ENCODE data around the gene DISP3. TPM values are rescaled to one million over a fixed set of nuclear protein-coding genes. Genes with fewer than 3 reads are reported as not detected.

Gene DISP3
- total RNA-seq, 1 donor from 2014 or later = 179 TPM

DNA sequence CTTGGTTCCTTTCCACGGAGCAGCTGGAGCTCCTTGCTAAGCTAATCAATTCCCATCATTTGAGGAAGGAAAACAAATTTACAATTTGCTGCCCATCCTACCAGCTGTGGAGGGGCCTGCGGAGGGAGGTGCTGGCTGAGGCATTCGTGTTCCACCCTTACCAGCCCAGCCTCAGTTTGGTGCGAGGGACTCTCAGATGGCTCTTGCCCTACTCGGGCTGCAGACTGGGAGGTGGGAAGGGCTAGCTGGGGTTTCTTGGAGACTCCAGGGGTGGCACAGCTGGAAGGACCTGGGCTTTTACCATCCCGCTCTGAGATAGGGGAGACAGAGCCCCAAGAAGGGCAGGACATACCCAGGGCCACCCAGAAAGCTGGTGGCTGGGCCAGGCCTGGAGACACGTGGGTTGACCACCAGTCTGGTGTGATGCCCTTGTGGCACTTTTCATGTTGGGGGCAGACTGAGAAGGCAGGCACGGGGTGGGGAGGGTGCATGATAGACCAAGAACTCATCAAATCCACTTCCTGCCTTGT is 17.7 kb downstream of the DISP3 start:
- H3K4me1 Mint-ChIP-seq (ENCODE audit: low read depth, unreplicated experiment) = peaks cover 34% of the 10 kb centered on the region
- DNase-seq = no peak
- TF ChIP-seq, protein P1, sequence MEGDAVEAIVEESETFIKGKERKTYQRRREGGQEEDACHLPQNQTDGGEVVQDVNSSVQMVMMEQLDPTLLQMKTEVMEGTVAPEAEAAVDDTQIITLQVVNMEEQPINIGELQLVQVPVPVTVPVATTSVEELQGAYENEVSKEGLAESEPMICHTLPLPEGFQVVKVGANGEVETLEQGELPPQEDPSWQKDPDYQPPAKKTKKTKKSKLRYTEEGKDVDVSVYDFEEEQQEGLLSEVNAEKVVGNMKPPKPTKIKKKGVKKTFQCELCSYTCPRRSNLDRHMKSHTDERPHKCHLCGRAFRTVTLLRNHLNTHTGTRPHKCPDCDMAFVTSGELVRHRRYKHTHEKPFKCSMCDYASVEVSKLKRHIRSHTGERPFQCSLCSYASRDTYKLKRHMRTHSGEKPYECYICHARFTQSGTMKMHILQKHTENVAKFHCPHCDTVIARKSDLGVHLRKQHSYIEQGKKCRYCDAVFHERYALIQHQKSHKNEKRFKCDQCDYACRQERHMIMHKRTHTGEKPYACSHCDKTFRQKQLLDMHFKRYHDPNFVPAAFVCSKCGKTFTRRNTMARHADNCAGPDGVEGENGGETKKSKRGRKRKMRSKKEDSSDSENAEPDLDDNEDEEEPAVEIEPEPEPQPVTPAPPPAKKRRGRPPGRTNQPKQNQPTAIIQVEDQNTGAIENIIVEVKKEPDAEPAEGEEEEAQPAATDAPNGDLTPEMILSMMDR (IDR thresholded peaks at IDR 0.05; ENCODE audit: partially characterized antibody, unreplicated experiment) = no peak
- H3K9me3 Mint-ChIP-seq (ENCODE audit: unreplicated experiment) = peaks cover 9% of the 10 kb centered on the region
- H3K4me3 Mint-ChIP-seq (ENCODE audit: unreplicated experiment) = no peak overlapping the region
- peaks cover 6% of the 10 kb centered on the region for H3K36me3 Mint-ChIP-seq (ENCODE audit: unreplicated experiment)
- peaks cover 7% of the 10 kb centered on the region for H3K27me3 Mint-ChIP-seq (ENCODE audit: unreplicated experiment)
- H3K27ac Mint-ChIP-seq (ENCODE audit: unreplicated experiment) = peak overlapping the region; percentile 52

DNA sequence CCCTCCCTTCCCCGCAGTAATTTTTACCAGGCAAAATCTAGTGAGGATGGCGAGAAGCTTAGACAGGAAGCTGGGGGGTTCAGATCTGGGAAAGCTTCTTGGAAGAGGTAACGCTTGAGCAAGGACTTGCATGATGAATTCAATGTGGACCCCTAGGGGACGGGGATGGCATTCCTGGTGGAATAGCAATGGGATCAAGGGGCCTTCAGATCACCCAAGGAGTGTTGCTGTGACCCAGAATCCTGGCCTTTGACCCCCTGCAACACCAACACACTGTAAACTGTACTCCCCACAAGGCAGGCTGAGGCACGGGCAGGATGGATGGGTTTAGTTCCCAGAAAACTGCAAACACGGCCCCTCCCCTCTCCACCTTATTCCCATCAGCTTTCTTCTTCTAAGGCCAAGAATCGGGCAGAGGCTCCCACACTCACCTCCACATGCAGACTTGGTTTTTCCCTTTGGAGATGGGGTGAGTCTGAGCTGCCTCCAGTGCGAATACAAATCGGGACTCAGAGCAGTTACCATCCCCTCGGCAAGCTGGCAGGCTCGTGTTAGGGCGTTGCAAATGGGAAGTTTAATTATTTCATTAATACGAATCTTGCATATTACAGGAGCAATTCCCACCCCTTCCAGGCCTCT is 20.1 kb downstream of the DISP3 start:
- no peak for DNase-seq
- TF ChIP-seq, protein P1 (IDR thresholded peaks at IDR 0.05; ENCODE audit: partially characterized antibody, unreplicated experiment) = no peak
- H3K27me3 Mint-ChIP-seq (ENCODE audit: unreplicated experiment) = peaks cover 11% of the 10 kb centered on the region
- H3K4me1 Mint-ChIP-seq (ENCODE audit: low read depth, unreplicated experiment) = peaks cover 38% of the 10 kb centered on the region
- peak overlapping the region; percentile 46 for H3K27ac Mint-ChIP-seq (ENCODE audit: unreplicated experiment)
- peaks cover 27% of the 10 kb centered on the region for H3K36me3 Mint-ChIP-seq (ENCODE audit: unreplicated experiment)
- peaks cover 11% of the 10 kb centered on the region for H3K9me3 Mint-ChIP-seq (ENCODE audit: unreplicated experiment)
- peak overlapping the region; percentile 31 for H3K4me3 Mint-ChIP-seq (ENCODE audit: unreplicated experiment)

DNA sequence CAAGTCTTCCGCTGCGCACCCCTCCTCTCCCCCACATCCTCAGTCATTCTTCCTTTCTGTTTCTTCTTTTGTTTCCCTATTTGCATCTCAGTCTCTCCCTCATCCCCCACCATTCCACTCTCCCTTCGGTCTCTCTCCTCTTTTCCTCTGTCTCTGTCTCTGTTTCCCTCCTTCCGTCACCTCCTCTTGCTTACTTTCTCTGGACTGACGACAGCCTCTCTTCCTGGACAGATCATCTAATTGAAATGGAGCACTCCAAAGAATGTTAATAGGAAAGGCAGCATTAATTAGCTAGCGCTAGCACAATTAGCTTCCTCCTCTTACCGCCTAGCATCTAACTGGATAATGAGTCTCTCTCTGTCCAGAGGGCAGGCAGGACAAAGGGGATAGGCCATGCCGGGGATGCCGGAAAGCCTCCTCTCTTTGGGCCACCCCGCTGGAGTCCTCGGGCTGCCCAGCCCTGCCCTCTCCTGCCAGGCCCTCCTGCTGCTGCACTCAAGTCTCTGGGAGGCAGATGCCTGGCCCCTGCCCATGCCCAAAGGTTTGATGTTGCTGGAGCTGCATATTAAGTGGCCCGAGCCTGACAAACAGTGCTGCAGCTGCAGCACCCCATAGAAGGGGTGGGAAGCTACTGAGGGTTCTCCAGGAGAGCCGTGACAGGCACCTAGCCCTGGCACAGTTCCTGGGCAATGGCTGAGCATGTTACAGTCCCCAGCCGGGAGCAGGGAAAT is 20.8 kb downstream of the DISP3 start:
- peaks cover 33% of the 10 kb centered on the region for H3K4me1 Mint-ChIP-seq (ENCODE audit: low read depth, unreplicated experiment)
- TF ChIP-seq, protein P1 (IDR thresholded peaks at IDR 0.05; ENCODE audit: partially characterized antibody, unreplicated experiment) = no peak
- H3K4me3 Mint-ChIP-seq (ENCODE audit: unreplicated experiment) = peak overlapping the region; percentile 31
- H3K9me3 Mint-ChIP-seq (ENCODE audit: unreplicated experiment) = peaks cover 11% of the 10 kb centered on the region
- H3K27me3 Mint-ChIP-seq (ENCODE audit: unreplicated experiment) = peaks cover 11% of the 10 kb centered on the region
- H3K27ac Mint-ChIP-seq (ENCODE audit: unreplicated experiment) = peak overlapping the region; percentile 46
- no peak for DNase-seq
- H3K36me3 Mint-ChIP-seq (ENCODE audit: unreplicated experiment) = peaks cover 34% of the 10 kb centered on the region

DNA sequence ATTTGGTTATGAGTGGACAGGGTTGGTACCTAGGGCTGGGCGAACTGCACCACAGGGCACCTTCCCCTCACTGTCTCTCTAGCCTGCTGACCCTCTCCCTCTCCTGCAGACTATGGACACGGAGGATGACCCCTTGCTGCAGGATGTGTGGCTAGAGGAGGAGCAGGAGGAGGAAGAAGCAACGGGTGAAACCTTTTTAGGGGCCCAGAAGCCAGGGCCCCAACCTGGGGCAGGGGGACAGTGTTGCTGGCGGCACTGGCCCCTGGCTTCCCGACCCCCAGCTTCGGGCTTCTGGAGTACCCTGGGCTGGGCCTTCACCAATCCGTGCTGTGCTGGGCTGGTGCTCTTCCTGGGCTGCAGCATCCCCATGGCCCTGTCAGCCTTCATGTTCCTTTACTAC is 21.9 kb downstream of the DISP3 start:
- no peak for DNase-seq
- Mint-ChIP-seq H3K9me3 (ENCODE audit: unreplicated experiment) (peaks cover 10% of the 10 kb centered on the region), H3K27me3 (ENCODE audit: unreplicated experiment) (peaks cover 9% of the 10 kb centered on the region), H3K4me1 (ENCODE audit: low read depth, unreplicated experiment) (peaks cover 33% of the 10 kb centered on the region), H3K27ac (ENCODE audit: unreplicated experiment) (peak overlapping the region; percentile 79), H3K36me3 (ENCODE audit: unreplicated experiment) (peaks cover 44% of the 10 kb centered on the region), H3K4me3 (ENCODE audit: unreplicated experiment) (no peak overlapping the region)
- TF ChIP-seq, protein P1 (IDR thresholded peaks at IDR 0.05; ENCODE audit: partially characterized antibody, unreplicated experiment) = no peak

DNA sequence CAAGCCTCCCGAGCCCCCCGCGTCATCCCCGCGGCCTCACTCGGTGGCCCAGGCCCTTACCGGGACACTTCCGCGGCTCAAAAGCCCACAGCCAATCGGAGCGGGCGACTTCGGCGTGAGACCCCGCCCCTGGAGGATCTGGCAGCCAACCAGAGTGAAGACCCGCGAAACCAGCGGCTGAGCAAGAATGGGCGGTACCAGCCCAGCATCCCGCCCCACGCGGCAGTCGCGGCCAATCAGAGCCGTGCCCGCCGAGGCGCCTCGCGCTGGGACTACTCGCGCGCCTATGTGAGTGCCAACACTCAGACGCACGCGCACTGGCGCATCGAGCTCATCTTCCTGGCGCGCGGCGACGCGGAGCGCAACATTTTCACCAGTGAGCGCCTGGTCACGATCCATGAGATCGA is 22.5 kb downstream of the DISP3 start:
- Mint-ChIP-seq H3K4me3 (ENCODE audit: unreplicated experiment) (no peak overlapping the region), H3K36me3 (ENCODE audit: unreplicated experiment) (peaks cover 50% of the 10 kb centered on the region), H3K27ac (ENCODE audit: unreplicated experiment) (no peak overlapping the region), H3K4me1 (ENCODE audit: low read depth, unreplicated experiment) (peaks cover 29% of the 10 kb centered on the region), H3K9me3 (ENCODE audit: unreplicated experiment) (peaks cover 10% of the 10 kb centered on the region), H3K27me3 (ENCODE audit: unreplicated experiment) (peaks cover 9% of the 10 kb centered on the region)
- no peak for DNase-seq
- TF ChIP-seq, protein P1 (IDR thresholded peaks at IDR 0.05; ENCODE audit: partially characterized antibody, unreplicated experiment) = no peak
